ENCODE results near the gene TRMT2B.
A peak's percentile ranks its signal among the peaks of the same experiment; 100 is the strongest.
"Not testable (repeated sequence)": the region's sequence is repeated elsewhere in the genome, so short reads cannot be mapped to it uniquely, and the experiment has no call there.

TRMT2B gene

GRCh38 chrX:101062176-101062575, 10.3 kb upstream of the TRMT2B start:
- Histone ChIP-seq H3K27ac (ENCODE audit: low read length) (no peak overlapping the region), H3K9me3 (ENCODE audit: control insufficient read depth, insufficient read depth, low read length) (no peaks in the 10 kb centered on the region), H3K36me3 (ENCODE audit: control insufficient read depth, insufficient read depth, low read length) (no peaks in the 10 kb centered on the region), H3K27me3 (ENCODE audit: control insufficient read depth, insufficient read depth, low read length) (no peaks in the 10 kb centered on the region), H3K4me3 (ENCODE audit: low read length) (no peak overlapping the region), H3K4me1 (ENCODE audit: control insufficient read depth, insufficient read depth, low read length) (no peaks in the 10 kb centered on the region)
- no peak for DNase-seq (ENCODE audit: low read depth, low spot score)

- Histone ChIP-seq H3K4me1 (ENCODE audit: control insufficient read depth, insufficient read depth, low read length) (no peaks in the 10 kb centered on the region), H3K27me3 (ENCODE audit: control insufficient read depth, insufficient read depth, low read length) (no peaks in the 10 kb centered on the region), H3K9me3 (ENCODE audit: control insufficient read depth, insufficient read depth, low read length) (no peaks in the 10 kb centered on the region), H3K36me3 (ENCODE audit: control insufficient read depth, insufficient read depth, low read length) (no peaks in the 10 kb centered on the region), H3K27ac (ENCODE audit: low read length) (no peak overlapping the region), H3K4me3 (ENCODE audit: low read length) (no peak overlapping the region)
- WGBS (ENCODE audit: insufficient coverage, insufficient read length) = no CpG with 5 or more reads among the region's 3 CpGs
- DNase-seq (ENCODE audit: low read depth, low spot score) = no peak
Measured at GRCh38 chrX:101057093-101057714, 5.3 kb upstream of the TRMT2B start.

DNA sequence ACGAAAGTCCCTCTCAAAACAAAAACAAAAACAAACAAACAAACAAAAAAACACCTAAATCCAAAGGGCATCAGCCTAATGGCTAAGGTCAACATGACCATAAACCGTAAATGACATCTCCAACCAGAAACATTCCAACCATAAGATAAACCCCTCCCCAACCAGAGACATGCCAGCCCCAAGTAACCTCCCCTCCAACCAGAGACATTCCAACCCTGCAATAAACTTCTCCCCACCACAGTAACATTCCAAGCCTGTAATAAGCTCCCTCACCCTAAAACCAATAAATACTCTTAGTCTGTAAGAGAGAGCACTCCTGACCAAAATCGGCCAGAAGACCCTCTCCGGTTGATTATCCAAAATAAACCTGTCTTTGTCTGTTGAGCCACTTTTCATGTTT, 4.6 kb upstream of the TRMT2B start:
- not testable (repeated sequence) for DNase-seq (ENCODE audit: low read depth, low spot score); H3K27ac ChIP-seq (ENCODE audit: low read length); H3K27me3 ChIP-seq (ENCODE audit: control insufficient read depth, insufficient read depth, low read length); H3K9me3 ChIP-seq (ENCODE audit: control insufficient read depth, insufficient read depth, low read length); H3K4me1 ChIP-seq (ENCODE audit: control insufficient read depth, insufficient read depth, low read length); H3K4me3 ChIP-seq (ENCODE audit: low read length); H3K36me3 ChIP-seq (ENCODE audit: control insufficient read depth, insufficient read depth, low read length)
- no CpG with 5 or more reads among the region's 4 CpGs for WGBS (ENCODE audit: insufficient coverage, insufficient read length)

GRCh38 chrX:101051153-101051548, 760 bp downstream of the TRMT2B start:
- no peak for DNase-seq (ENCODE audit: low read depth, low spot score)
- Histone ChIP-seq H3K4me1 (ENCODE audit: control insufficient read depth, insufficient read depth, low read length) (no peaks in the 10 kb centered on the region), H3K4me3 (ENCODE audit: low read length) (peak overlapping the region; percentile 54; the same call in 1 of the 2 replicates), H3K9me3 (ENCODE audit: control insufficient read depth, insufficient read depth, low read length) (no peaks in the 10 kb centered on the region), H3K27ac (ENCODE audit: low read length) (no peak overlapping the region), H3K27me3 (ENCODE audit: control insufficient read depth, insufficient read depth, low read length) (no peaks in the 10 kb centered on the region), H3K36me3 (ENCODE audit: control insufficient read depth, insufficient read depth, low read length) (no peaks in the 10 kb centered on the region)
- no CpG with 5 or more reads among the region's 5 CpGs for WGBS (ENCODE audit: insufficient coverage, insufficient read length)

GRCh38 chrX:101040197-101040596, 11.7 kb downstream of the TRMT2B start:
- no peaks in the 10 kb centered on the region for H3K27me3 ChIP-seq (ENCODE audit: control insufficient read depth, insufficient read depth, low read length)
- H3K27ac ChIP-seq (ENCODE audit: low read length) = no peak overlapping the region
- H3K4me1 ChIP-seq (ENCODE audit: control insufficient read depth, insufficient read depth, low read length) = no peaks in the 10 kb centered on the region
- no peaks in the 10 kb centered on the region for H3K9me3 ChIP-seq (ENCODE audit: control insufficient read depth, insufficient read depth, low read length)
- no peak for DNase-seq (ENCODE audit: low read depth, low spot score)
- H3K36me3 ChIP-seq (ENCODE audit: control insufficient read depth, insufficient read depth, low read length) = no peaks in the 10 kb centered on the region
- no CpG with 5 or more reads among the region's 4 CpGs for whole genome bisulfite sequencing (ENCODE audit: insufficient coverage, insufficient read length)
- no peak overlapping the region for H3K4me3 ChIP-seq (ENCODE audit: low read length)

- DNase-seq (ENCODE audit: low read depth, low spot score) = no peak
Measured at GRCh38 chrX:101037231-101037630, 14.7 kb downstream of the TRMT2B start.

DNA sequence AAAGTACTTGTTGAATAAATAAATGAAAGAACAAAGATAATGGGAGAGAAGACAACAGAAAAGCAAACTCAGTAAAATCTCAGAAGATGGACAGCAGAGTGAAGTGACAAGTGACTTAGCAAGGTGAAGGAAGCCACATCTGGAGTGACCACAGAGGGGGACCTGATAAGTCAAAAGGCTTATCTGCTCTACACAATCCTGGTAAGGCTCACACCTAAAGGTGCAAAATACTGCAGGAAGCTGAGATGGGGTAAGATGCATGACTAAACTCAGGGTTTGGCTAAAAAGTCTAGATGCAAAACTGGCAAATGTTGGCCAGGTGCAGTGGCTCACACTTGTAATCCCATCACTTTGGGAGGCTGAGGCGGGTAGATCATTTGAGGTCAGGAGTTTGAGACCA, 22.2 kb downstream of the TRMT2B start:
- no peaks in the 10 kb centered on the region for H3K27me3 ChIP-seq (ENCODE audit: control insufficient read depth, insufficient read depth, low read length)
- no peak for DNase-seq (ENCODE audit: low read depth, low spot score)
- H3K27ac ChIP-seq (ENCODE audit: low read length) = no peak overlapping the region
- H3K4me1 ChIP-seq (ENCODE audit: control insufficient read depth, insufficient read depth, low read length) = no peaks in the 10 kb centered on the region
- no peaks in the 10 kb centered on the region; the same call in 1 of the 2 replicates for H3K36me3 ChIP-seq (ENCODE audit: control insufficient read depth, insufficient read depth, low read length)
- no peaks in the 10 kb centered on the region for H3K9me3 ChIP-seq (ENCODE audit: control insufficient read depth, insufficient read depth, low read length)
- H3K4me3 ChIP-seq (ENCODE audit: low read length) = no peak overlapping the region
- WGBS (ENCODE audit: insufficient coverage, insufficient read length) = no CpG with 5 or more reads among the region's 1 CpG

More at GRCh38 chrX:101037231-101037630, 14.7 kb downstream of the TRMT2B start:
- no peaks in the 10 kb centered on the region for H3K4me1 ChIP-seq (ENCODE audit: control insufficient read depth, insufficient read depth, low read length)
- no peak overlapping the region for H3K4me3 ChIP-seq (ENCODE audit: low read length)
- H3K27ac ChIP-seq (ENCODE audit: low read length) = no peak overlapping the region
- H3K27me3 ChIP-seq (ENCODE audit: control insufficient read depth, insufficient read depth, low read length) = no peaks in the 10 kb centered on the region
- no peaks in the 10 kb centered on the region for H3K9me3 ChIP-seq (ENCODE audit: control insufficient read depth, insufficient read depth, low read length)
- no peaks in the 10 kb centered on the region for H3K36me3 ChIP-seq (ENCODE audit: control insufficient read depth, insufficient read depth, low read length)

DNA sequence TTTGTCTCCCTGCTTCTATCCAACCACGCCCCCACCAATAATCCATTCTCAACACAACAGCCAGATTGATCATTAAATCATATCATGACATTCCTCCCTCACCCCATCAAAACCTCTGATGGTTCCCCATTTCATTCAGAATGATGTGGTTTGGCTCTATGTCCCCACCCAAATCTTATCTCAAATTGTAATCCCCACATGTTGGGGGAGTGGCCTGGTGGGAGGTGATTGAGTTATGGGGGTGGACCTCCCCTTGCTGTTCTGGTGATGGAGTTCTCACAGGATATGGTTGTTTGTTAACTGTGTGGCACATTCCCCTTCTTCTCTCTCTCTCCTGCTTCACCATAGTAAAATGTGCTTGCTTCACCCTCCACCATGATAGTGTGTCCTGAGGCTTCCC, 23.3 kb downstream of the TRMT2B start:
- 100% methylated on average over 1 of the region's 1 CpG for WGBS (ENCODE audit: insufficient coverage, insufficient read length)
- Histone ChIP-seq H3K36me3 (ENCODE audit: control insufficient read depth, insufficient read depth, low read length) (no peaks in the 10 kb centered on the region; the same call in 1 of the 2 replicates), H3K4me3 (ENCODE audit: low read length) (no peak overlapping the region), H3K4me1 (ENCODE audit: control insufficient read depth, insufficient read depth, low read length) (no peaks in the 10 kb centered on the region), H3K9me3 (ENCODE audit: control insufficient read depth, insufficient read depth, low read length) (no peaks in the 10 kb centered on the region), H3K27ac (ENCODE audit: low read length) (no peak overlapping the region), H3K27me3 (ENCODE audit: control insufficient read depth, insufficient read depth, low read length) (no peaks in the 10 kb centered on the region)
- no peak for DNase-seq (ENCODE audit: low read depth, low spot score)

GRCh38 chrX:101025126-101025525, 26.8 kb downstream of the TRMT2B start:
- H3K9me3 ChIP-seq (ENCODE audit: control insufficient read depth, insufficient read depth, low read length) = no peaks in the 10 kb centered on the region
- DNase-seq (ENCODE audit: low read depth, low spot score) = no peak
- peaks cover 5% of the 10 kb centered on the region; the same call in 1 of the 2 replicates for H3K36me3 ChIP-seq (ENCODE audit: control insufficient read depth, insufficient read depth, low read length)
- no peak overlapping the region for H3K4me3 ChIP-seq (ENCODE audit: low read length)
- H3K27me3 ChIP-seq (ENCODE audit: control insufficient read depth, insufficient read depth, low read length) = no peaks in the 10 kb centered on the region
- H3K27ac ChIP-seq (ENCODE audit: low read length) = no peak overlapping the region
- H3K4me1 ChIP-seq (ENCODE audit: control insufficient read depth, insufficient read depth, low read length) = no peaks in the 10 kb centered on the region

GRCh38 chrX:101022020-101022419, 29.9 kb downstream of the TRMT2B start:
- Histone ChIP-seq H3K4me1 (ENCODE audit: control insufficient read depth, insufficient read depth, low read length) (no peaks in the 10 kb centered on the region), H3K36me3 (ENCODE audit: control insufficient read depth, insufficient read depth, low read length) (peaks cover 5% of the 10 kb centered on the region; the same call in 1 of the 2 replicates), H3K27ac (ENCODE audit: low read length) (no peak overlapping the region), H3K4me3 (ENCODE audit: low read length) (no peak overlapping the region), H3K27me3 (ENCODE audit: control insufficient read depth, insufficient read depth, low read length) (no peaks in the 10 kb centered on the region), H3K9me3 (ENCODE audit: control insufficient read depth, insufficient read depth, low read length) (no peaks in the 10 kb centered on the region)
- no CpG with 5 or more reads among the region's 3 CpGs for WGBS (ENCODE audit: insufficient coverage, insufficient read length)
- DNase-seq (ENCODE audit: low read depth, low spot score) = no peak

- DNase-seq (ENCODE audit: low read depth, low spot score); H3K9me3 ChIP-seq (ENCODE audit: control insufficient read depth, insufficient read depth, low read length); H3K27ac ChIP-seq (ENCODE audit: low read length); H3K4me3 ChIP-seq (ENCODE audit: low read length); H3K36me3 ChIP-seq (ENCODE audit: control insufficient read depth, insufficient read depth, low read length); H3K4me1 ChIP-seq (ENCODE audit: control insufficient read depth, insufficient read depth, low read length); H3K27me3 ChIP-seq (ENCODE audit: control insufficient read depth, insufficient read depth, low read length): not testable (repeated sequence)
- WGBS (ENCODE audit: insufficient coverage, insufficient read length) = no CpG with 5 or more reads among the region's 1 CpG
Measured at GRCh38 chrX:101012031-101012430, 39.9 kb downstream of the TRMT2B start.

Measured in iPS DF 6.9 (cell line).